OCI-LY3 (cell line): ENCODE data around the gene IRAK2.

ENCODE experiments used
- H2AFZ ChIP-seq: fragments of 200-600, 300-600 bp; shearing (Covaris generic); 2 replicates; pipeline ENCODE4 v1.6.0; 2014; ENCODE audit warnings: antibody characterized with exemption, low read depth, low read length
- H3K27ac ChIP-seq: fragments of 200-600, 300-600 bp; sonication (generic); 2 replicates; pipeline ENCODE4 v1.5.1; 2014; ENCODE audit warnings: mild to moderate bottlenecking, low read length, moderate library complexity, mixed read lengths
- H3K27me3 ChIP-seq: fragments of 200-600, 300-600 bp; sonication (generic); 2 replicates; pipeline ENCODE4 v1.6.1; 2014; ENCODE audit warnings: low read depth, low read length, mixed read lengths
- H3K36me3 ChIP-seq: fragments of 200-600, 300-600 bp; sonication (generic); replicated peaks from 2 replicates; pipeline ENCODE3; 2014; ENCODE audit warnings: low read depth, low read length, mixed read lengths
- H3K4me1 ChIP-seq: fragments of 300-600, 200-600 bp; sonication (generic); 2 replicates; pipeline ENCODE4 v1.6.1; 2014; ENCODE audit warnings: low read length, mixed read lengths
- H3K4me2 ChIP-seq: fragments of 200-600, 300-600 bp; sonication (generic); 2 replicates; pipeline ENCODE4 v1.6.1; 2014; ENCODE audit warnings: low read length, mixed read lengths
- H3K4me3 ChIP-seq: fragments of 300-600, 200-600 bp; sonication (generic); 2 replicates; pipeline ENCODE4 v1.5.1; 2014; ENCODE audit warnings: antibody characterized with exemption, mild to moderate bottlenecking, low read length, moderate library complexity
- H3K79me2 ChIP-seq: fragments of 300-600, 200-600 bp; shearing (Covaris generic); 2 replicates; pipeline ENCODE4 v1.6.1; 2014; ENCODE audit warnings: mild to moderate bottlenecking, low read length, mixed read lengths
- H3K9ac ChIP-seq: fragments of 300-600, 200-600 bp; shearing (Covaris generic); 2 replicates; pipeline ENCODE4 v1.6.0; 2014; ENCODE audit warnings: mild to moderate bottlenecking, low read length, moderate library complexity
- H3K9me3 ChIP-seq: fragments of 200-600, 300-600 bp; shearing (Covaris generic); 2 replicates; pipeline ENCODE4 v1.6.1; 2014; ENCODE audit warnings: low read length, mixed read lengths; ENCODE audit not compliant: insufficient read depth
- H4K20me1 ChIP-seq: fragments of 200-600, 300-600 bp; sonication (generic); 2 replicates; pipeline ENCODE4 v1.6.1; 2016; ENCODE audit warnings: low read length, mixed read lengths; ENCODE audit not compliant: insufficient read depth
- CTCF ChIP-seq: fragments of 200-600, 300-600 bp; sonication (generic); IDR thresholded peaks from 2 replicates; pipeline ENCODE4 v1.5.1; 2014; ENCODE audit warnings: antibody characterized with exemption, low read length, low read depth
- EZH2phosphoT487 ChIP-seq: fragments of 200-600 bp; shearing (Covaris generic); IDR thresholded peaks from 2 replicates; pipeline ENCODE4 v1.6.1; 2018; ENCODE audit warnings: antibody characterized with exemption, mixed run types, low read depth

The IRAK2 gene

GRCh38 chr3:10213156-10213792, 48.6 kb downstream of the IRAK2 start:
- no peaks in the 10 kb centered on the region for H3K27me3 ChIP-seq
- H3K9me3 ChIP-seq = no peaks in the 10 kb centered on the region
- peak overlapping the region; percentile 46 for H3K4me3 ChIP-seq
- H3K9ac ChIP-seq = no peak overlapping the region
- peaks cover 21% of the 10 kb centered on the region for H3K4me1 ChIP-seq
- TF ChIP-seq CTCF = no peak
- TF ChIP-seq EZH2phosphoT487 = no peak
- peak overlapping the region; percentile 57 for H3K4me2 ChIP-seq
- no peaks in the 10 kb centered on the region for H3K36me3 ChIP-seq
- peak overlapping the region; percentile 60 for H2AFZ ChIP-seq
- no peaks in the 10 kb centered on the region for H3K79me2 ChIP-seq
- H3K27ac ChIP-seq = no peak overlapping the region
- H4K20me1 ChIP-seq = no peaks in the 10 kb centered on the region

- no peaks in the 10 kb centered on the region for H3K9me3 ChIP-seq
- no peaks in the 10 kb centered on the region for H3K27me3 ChIP-seq
- no peak overlapping the region for H3K27ac ChIP-seq
- H3K79me2 ChIP-seq = no peaks in the 10 kb centered on the region
- TF ChIP-seq CTCF = no peak
- no peak for TF ChIP-seq EZH2phosphoT487
- no peaks in the 10 kb centered on the region for H3K36me3 ChIP-seq
- H2AFZ ChIP-seq = no peak overlapping the region
- no peaks in the 10 kb centered on the region for H4K20me1 ChIP-seq
- H3K4me3 ChIP-seq = no peak overlapping the region
- no peak overlapping the region for H3K9ac ChIP-seq
- H3K4me2 ChIP-seq = no peak overlapping the region
- H3K4me1 ChIP-seq = peaks cover 31% of the 10 kb centered on the region
Measured at GRCh38 chr3:10215578-10216368, 51.1 kb downstream of the IRAK2 start.

GRCh38 chr3:10217359-10217758, 52.6 kb downstream of the IRAK2 start:
- H3K9ac ChIP-seq = no peak overlapping the region
- H3K27me3 ChIP-seq = no peaks in the 10 kb centered on the region
- no peaks in the 10 kb centered on the region for H3K9me3 ChIP-seq
- no peaks in the 10 kb centered on the region for H3K36me3 ChIP-seq
- no peaks in the 10 kb centered on the region for H3K79me2 ChIP-seq
- no peak overlapping the region for H3K27ac ChIP-seq
- no peak overlapping the region for H2AFZ ChIP-seq
- H3K4me1 ChIP-seq = peaks cover 38% of the 10 kb centered on the region
- no peak overlapping the region for H3K4me2 ChIP-seq
- H4K20me1 ChIP-seq = no peaks in the 10 kb centered on the region
- H3K4me3 ChIP-seq = no peak overlapping the region
- TF ChIP-seq CTCF = no peak

- no peaks in the 10 kb centered on the region for H3K79me2 ChIP-seq
- H2AFZ ChIP-seq = no peak overlapping the region
- H3K4me3 ChIP-seq = no peak overlapping the region
- no peaks in the 10 kb centered on the region for H4K20me1 ChIP-seq
- H3K27me3 ChIP-seq = no peaks in the 10 kb centered on the region
- no peak for TF ChIP-seq EZH2phosphoT487
- TF ChIP-seq CTCF = no peak
- H3K9ac ChIP-seq = no peak overlapping the region
- H3K4me2 ChIP-seq = 0 out of 2 replicates have a peak overlapping the region, but pooled peaks have one; percentile 67
- no peaks in the 10 kb centered on the region for H3K9me3 ChIP-seq
- peaks cover 43% of the 10 kb centered on the region for H3K4me1 ChIP-seq
- H3K27ac ChIP-seq = no peak overlapping the region
- no peaks in the 10 kb centered on the region for H3K36me3 ChIP-seq
Measured at GRCh38 chr3:10219737-10220136, 55.0 kb downstream of the IRAK2 start.
